MM.1S (cell line): Measurements from ENCODE around the gene DCTN4.

Experiments used
- EZH2phosphoT487 ChIP-seq: fragments of 300-600 bp; sonication (generic); IDR thresholded peaks from 2 replicates; pipeline ENCODE4 v1.6.1; 2018; ENCODE audit warnings: antibody characterized with exemption, low read length
- TF ChIP-seq, protein P1 (sequence below): fragments of 300-600 bp; sonication (generic); IDR thresholded peaks from 2 replicates; pipeline ENCODE4 v1.5.1; 2016; ENCODE audit warnings: antibody characterized with exemption, low read length, mixed read lengths

DNA sequence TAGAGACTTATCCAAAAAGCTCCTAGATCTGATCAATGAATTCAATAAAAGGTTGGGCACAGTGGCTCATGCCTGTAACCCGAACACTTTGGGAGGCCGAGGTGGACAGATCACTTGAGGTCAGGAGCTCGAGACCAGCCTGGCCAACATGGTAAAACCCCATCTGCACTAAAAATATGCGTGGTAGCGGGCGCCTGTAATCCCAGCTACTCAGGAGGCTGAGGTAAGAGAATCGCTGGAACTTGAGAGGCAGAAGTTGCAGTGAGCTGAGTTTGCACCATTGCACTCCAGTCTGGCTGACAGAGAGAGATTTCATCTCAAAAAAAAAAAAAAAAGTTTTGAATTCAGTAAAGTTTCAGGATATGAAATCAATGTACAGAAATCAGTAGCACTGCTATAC, 20.0 kb downstream of the DCTN4 start:
- TF ChIP-seq, protein P1, sequence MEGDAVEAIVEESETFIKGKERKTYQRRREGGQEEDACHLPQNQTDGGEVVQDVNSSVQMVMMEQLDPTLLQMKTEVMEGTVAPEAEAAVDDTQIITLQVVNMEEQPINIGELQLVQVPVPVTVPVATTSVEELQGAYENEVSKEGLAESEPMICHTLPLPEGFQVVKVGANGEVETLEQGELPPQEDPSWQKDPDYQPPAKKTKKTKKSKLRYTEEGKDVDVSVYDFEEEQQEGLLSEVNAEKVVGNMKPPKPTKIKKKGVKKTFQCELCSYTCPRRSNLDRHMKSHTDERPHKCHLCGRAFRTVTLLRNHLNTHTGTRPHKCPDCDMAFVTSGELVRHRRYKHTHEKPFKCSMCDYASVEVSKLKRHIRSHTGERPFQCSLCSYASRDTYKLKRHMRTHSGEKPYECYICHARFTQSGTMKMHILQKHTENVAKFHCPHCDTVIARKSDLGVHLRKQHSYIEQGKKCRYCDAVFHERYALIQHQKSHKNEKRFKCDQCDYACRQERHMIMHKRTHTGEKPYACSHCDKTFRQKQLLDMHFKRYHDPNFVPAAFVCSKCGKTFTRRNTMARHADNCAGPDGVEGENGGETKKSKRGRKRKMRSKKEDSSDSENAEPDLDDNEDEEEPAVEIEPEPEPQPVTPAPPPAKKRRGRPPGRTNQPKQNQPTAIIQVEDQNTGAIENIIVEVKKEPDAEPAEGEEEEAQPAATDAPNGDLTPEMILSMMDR = no peak
- TF ChIP-seq EZH2phosphoT487 = no peak
